DMS153 treated with DMSO at 0.1 percent for 48 hours (cell line): ENCODE measurements around the gene ACSL5.
"Not testable (repeated sequence)": the region's sequence is repeated elsewhere in the genome, so short reads cannot be mapped to it uniquely, and the experiment has no call there.

ENCODE experiments used
- DNase-seq: peaks from one replicate; lab custom pipeline; 2025; ENCODE audit not compliant: unreplicated experiment; lab: John Stamatoyannopoulos, UW

Gene ACSL5

DNA sequence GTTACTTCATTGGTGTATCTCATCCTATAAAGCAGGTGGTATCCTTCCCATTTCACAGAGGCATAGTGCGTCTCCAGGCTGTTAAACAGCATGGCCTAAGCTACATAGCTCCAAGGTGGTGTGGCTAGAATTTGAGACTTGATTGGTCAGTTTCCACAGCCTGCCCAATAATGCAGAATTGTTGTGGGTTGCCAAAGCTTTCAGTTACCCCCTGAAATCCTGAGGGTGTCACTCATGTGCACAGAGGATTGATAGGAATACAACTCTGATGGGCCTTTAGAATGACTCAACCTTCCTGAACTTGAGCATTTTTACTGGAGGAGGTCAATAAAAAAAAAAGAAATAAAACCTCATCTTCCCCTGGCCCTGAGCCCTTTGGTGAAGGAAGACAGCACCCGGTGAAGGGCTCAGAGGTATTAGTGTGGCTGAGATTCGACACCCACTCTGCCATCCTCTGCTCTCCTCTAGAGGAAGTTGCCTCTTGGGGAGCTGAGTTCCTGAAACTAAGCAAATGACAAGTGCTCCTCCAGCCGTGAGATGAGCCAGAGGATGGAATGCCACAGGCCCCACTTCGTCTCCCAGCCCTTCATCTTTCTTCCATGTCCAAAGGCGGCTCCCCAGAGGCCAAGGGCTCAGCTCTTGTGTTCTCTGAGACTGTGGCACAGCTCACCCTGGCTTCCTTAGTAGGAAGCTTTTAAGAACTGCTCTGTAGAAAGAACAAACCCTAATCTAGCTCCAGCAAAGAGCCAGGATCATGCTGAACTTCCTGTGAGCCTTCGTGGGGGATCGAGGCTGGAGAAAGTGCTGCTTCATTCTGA, 1.0 kb downstream of the ACSL5 start:
- DNase-seq, result no peak

DNA sequence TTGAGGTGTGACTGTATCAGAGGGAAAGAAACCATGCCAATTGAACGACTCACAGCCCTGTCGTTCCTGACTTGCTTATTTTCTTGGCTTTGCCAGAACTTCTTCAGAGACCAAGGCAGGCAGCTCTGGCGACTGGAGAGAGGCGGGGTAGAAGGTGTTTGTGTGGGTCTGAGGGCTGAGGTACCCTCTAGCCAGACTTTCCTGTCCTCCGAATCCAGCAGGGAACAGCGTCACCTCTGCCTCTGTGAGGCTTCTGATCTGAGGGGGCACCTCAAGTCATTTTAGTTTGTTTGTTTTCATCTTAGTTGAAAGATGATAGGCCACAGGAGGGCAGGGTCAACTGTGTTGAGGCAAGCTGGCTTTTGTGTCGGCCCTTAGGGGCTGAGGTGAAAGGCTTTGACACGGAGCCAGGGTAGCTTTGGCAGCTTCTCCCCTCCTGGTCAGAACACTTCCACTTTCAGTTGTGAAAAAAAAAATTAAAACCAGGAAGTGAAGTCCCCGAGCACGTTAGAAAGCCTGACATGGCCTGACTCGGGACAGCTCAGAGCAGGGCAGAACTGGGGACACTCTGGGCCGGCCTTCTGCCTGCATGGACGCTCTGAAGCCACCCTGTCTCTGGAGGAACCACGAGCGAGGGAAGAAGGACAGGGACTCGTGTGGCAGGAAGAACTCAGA, 1.9 kb downstream of the ACSL5 start:
- no peak for DNase-seq

DNA sequence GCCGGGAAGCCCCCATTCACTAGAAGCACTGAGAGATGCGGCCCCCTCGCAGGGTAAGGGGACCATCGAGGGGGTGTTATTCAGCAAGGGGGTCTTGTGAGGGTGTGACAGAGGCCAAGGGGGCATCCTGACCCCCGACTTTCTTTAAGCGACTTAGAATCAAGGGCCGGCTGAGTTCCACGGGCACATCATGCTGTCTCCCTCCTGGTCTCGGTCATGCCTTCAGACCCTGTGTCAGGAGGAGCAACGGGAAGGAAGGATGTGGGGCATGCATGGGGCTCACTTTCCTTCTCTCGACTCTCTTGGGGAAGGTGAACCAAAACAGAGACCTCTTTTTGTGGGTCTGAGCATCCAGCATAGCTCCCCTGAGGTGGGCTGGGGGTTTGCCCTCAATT, 2.5 kb downstream of the ACSL5 start:
- DNase-seq, result no peak

DNA sequence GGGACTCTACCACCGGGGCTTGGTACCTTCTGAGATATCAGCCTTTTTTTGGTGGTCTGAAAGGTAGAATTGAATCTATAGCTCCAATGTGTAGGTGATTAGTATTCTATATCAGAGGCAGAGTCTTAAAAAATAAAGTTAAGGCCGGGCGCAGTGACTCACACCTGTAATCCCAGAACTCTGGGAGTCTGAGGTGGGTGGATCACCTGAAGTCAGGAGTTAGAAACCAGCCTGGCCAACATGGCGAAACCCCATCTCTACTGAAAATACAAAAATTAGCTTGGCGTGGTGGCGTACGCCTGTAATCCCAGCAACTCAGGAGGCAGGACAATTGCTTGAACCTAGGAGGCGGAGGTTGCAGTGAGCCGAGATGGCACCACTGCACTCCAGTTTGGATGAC, 3.2 kb downstream of the ACSL5 start:
- not testable (repeated sequence) for DNase-seq

DNA sequence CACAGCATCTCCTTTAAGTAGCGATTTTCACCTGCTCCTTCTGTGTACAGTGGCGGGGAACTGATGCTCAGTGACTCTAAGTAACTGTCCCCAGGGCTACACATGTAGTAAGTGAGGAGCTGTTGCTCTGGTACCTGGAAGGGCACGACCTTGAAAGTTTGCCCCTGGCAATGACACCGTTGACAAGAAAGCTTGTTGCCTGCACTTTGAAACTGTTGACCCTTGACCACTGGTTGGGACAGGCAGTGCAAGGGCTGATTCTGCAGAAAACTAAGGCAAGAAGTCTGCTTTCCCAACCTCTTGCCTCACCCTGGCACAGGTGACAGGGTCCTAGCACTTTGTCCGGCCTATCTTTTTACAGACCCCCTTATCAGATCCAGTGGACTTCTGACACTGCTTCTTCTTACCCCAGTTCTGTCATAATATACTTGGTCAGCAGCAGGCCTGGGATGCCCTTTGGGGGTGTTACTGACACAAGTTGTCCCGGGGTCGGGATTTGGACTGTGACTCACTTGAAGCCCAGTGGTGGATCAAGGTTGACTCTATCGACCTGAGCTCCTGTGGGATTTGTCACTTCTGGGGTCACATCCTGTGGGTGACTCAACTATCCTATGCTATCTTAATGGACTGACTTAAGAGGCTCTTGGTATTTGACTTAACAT, 5.8 kb downstream of the ACSL5 start:
- DNase-seq, result no peak

DNA sequence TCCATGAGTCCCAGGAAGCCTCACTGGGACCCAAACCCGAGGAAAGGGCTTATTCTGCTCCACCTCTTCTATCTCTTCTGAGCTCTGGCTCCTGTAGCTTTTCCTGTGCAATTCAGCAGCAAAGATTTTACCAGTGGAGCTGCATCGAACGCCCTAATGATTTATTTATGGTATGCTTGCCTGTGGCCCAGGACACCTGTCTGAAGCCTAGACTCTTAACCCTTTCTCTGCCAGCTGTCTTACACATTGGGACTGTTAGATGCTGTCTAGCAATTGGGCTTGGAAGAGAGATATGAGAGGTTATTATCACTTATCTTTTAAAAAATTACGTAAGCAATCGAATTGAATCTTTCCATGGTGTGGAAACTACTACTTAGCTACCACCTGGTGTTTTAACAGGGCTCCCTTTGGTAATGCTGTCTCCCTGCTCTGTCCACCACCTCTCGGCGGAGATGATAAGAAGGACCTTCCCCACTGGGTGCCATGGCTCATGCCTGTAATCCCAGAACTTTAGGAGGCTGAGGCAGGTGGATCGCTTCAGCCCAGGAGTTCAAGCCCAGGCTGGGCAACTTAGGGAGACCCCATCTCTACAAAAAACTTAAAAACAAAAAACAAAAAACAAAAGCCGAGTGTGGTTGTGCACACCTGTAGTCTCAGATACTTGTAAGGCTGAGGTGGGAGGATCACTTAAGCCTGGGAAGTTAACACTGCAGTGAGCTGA, 8.8 kb downstream of the ACSL5 start:
- DNase-seq, result no peak

DNA sequence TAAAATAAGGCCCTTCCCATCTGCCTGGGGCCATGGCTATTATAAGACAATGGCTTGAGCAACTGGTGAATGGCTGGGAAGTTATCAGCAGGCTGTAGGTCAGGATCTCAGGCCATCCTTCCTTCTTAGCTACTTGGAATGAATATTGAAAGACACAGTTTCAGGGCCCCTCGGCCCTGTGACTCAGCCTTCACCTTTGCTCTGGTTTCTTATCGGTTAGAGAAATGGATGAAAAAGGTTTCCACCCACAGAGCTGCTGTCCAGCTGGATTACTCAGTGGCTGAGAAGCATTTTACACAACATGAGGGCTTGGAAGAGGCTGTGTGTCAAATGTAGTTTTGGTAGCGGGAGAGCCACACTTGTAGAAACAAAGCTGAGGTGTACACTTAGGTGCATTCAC, 9.4 kb downstream of the ACSL5 start:
- no peak for DNase-seq

DNA sequence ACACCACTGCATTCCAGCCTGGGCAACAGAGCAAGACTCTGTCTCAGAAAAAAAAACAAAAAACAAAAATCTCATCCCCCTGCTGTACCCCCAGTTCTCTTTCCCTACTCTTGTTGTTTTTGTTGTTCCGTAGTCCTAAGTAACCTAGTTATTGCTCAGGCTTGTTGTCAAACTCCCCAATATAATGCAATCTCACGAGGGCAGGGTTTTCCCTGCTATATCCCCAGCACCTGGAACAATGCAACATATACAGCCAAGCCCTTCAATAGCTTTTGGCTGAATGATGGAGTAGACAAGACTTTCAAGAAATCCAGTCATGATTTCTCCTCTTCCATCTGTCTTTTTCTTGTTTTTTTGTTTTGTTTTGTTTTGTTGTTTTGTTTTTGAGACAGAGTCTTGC, 10.2 kb downstream of the ACSL5 start:
- DNase-seq, result no peak

DNA sequence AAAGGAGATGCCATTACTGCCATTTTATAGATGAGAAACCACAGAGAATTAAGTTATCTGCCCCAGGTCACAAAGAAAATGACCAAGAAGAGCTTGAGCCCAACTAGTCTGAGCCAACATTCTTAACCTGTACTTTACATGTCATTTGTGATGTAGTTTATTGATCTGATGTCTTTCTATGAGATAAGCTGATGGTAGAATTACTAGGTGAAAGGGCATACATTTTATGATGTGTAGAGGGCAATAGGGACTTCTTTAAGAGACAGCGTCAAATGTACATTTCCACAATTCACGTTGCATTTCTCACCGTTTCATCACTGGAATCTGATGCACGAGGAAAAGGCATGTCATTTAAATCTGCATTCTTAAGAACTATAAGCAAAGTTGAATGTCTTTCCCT, 11.3 kb downstream of the ACSL5 start:
- DNase-seq, result no peak

DNA sequence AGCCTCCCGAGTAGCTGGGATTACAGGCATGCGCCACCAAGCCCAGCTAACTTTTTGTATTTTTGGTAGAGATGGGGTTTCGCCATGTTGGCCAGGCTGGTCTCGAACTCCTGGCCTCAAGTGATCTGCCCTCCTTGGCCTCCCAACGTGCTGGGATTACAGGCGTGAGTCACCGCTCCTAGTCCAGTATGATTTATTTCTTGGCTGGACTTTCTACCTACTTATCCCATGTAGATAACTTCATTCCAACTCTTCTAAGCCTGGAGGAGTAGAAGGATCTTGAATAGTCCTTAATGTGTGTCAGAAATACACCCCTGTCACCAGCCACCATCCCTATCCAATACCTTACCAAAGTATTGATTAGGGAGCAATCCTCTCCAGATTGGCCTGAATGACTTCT, 14.1 kb downstream of the ACSL5 start:
- DNase-seq, result not testable (repeated sequence)

DNA sequence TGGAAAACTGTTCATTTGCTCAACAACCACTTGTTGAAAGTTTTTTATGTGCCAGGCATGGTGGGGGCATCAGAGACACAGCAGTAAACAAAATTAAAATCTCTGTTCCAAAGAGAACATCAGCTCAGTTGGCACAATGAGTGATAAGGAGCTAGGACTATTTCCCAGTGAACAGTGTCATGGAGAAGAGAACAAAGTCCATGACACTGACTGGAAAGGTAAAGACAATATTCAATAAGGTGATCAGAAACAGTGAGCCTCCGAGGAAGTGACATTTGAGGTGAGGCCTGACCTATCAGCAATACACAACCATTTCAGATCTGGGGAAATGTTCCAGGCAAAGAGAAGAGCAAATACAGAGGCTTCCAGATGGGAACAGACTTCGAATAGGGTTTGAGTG, 14.6 kb downstream of the ACSL5 start:
- DNase-seq, result no peak

DNA sequence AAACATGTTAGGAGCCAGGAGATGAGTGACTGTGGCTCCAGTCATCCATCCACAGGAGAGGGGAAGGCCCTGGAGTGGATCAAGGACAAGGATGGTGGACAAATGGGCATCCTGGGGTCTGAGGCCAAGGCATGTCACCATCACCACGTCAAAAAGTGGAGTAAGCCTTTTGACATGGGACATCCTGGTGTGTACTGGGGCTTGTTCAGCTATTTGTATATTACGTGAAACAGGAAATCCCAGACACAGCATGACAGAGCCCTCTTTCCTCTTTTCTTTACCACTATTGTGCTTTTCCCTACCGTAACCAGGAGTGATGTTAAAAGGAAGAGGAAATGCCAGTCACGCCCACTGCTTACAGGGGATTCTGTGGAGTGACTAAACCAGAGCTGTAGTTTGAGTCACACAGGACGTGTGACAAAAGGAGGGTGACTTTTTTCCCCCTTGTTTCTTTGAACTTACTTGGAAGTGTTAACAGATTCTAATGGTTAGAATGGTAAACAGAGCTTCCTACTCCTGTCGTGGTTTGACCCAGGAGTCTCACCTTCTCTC, 15.4 kb downstream of the ACSL5 start:
- no peak for DNase-seq

DNA sequence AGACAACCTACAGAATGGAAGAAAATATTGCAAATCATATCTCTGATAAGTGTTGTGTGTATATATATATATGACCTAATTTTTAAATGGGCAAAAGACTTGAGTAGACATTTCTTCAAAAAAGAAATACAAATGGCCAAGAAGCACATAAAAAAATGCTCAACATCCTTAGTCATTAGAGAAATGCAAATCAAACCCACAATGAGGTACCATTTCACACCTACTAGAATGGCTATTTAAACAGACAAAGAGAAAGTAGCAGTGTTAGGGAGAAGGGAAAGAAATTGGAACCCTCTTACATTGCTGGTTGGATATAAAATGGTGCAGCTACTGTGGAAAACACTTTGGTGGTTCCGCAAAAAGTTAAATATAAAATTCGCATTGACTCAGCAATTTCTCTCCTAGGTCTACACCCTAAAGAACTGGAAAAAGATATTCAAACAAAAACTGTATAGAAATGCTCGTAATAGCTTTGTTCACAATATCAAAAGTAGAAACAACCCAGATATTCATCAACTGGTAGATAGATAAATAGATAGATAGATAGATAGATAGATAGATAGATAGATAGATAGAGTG, 16.3 kb downstream of the ACSL5 start:
- DNase-seq, result no peak

DNA sequence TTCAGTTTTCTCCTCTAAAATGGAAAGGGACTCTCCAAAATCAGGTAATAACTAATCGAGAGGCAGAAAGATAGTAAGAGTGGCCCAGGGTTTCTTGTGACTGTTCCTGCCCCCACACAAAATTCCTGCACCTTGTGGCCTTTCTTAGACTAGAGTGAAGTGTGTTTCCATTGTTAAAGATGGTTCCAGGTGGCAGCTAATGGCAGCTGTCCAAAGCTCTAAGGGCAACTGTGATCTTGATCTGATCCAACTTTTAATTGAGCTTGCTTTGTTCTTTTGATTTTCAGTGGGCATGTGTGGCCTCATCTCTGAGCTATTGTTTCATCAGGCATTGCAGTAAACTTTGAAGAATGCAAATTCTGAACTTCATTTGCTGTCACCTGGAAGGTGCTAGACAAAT, 19.4 kb downstream of the ACSL5 start:
- DNase-seq, result no peak

DNA sequence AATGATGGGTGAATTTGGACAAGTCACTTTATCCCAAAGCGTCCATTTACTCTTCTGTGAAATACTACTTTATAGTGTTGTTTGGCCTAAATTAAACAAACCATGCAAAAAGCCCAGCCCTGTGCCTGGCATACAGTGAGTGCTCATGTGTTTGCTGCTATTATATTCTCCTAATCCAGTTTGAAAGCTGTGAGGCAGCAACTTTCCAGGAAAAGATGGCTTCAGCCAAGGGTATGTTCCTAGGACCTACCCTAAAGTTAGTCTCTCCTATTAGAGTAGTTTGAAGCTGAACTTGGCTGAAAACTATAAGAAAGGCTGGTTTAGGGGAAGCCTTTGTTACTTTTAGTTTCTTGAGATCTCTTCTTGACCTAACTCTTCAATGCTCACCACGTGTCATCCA, 19.9 kb downstream of the ACSL5 start:
- DNase-seq, result no peak

DNA sequence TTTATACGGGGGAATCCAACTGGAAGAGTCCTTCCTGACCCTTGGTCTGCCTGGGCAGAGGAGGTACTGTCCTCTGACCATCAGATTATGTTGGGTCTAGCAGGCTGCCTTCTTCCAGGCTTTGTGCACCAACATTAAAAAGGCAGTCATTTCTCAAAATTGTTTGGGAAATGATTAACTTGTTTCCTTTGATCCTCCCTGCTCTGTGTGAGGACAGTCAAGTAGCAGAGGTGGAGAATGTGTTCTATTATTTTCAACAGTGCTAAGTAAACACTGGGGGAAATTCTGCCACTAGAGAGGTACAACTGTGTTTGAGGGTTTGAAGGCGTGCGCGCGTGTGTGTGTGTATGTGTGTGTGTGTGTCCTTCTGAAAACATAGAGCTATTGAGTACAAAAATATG, 20.6 kb downstream of the ACSL5 start:
- DNase-seq, result no peak

DNA sequence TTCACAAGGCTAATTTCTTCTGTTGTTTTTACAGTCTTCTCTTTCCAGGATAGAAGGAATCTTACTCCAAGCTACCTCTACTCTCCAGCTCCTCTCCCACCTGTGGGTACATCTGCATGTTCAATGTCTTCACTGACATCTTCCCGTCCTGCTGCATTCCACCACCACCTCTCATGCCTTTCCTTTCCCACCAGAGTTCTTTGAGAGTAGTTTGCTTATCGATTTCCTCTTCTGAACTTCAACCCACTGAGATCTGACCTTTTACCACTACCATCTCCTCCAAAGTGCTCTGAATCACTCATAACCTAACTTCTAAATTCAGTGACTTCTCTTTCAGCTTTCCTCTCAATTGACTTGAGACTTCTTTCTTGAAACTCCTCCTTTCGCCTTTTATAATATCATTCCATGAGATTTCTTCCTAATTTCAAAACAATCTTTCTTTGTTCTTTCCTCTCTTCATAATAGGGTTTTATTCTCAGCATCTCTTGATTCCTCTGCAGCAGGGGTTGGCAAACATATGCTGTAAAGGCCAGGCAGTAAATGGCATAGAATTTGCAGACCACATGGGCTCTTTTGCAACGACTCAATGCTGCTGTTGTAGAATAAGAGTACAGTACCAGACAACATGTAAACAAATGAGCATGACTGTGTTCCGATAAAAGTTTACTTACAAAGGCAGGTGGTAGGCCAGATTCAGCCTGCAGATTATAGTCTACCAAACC, 22.1 kb downstream of the ACSL5 start:
- no peak for DNase-seq

DNA sequence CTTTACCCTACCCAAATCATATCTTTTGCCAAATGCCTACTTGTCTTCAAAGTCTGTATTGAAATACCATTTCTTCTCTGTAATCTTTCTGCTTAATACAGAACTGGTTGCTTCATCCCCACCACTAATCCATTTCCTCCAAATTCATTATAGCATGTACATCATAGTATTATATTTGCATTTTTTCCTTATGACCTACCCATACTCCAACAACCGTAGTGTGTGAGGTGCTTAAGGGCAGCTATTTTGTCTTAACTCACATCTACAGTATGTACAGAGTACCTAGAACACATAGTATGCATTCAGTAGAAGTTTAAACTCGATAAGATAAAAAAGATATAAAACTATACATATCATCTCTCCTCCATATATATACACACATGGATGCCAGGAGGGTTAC, 23.7 kb downstream of the ACSL5 start:
- no peak for DNase-seq

DNA sequence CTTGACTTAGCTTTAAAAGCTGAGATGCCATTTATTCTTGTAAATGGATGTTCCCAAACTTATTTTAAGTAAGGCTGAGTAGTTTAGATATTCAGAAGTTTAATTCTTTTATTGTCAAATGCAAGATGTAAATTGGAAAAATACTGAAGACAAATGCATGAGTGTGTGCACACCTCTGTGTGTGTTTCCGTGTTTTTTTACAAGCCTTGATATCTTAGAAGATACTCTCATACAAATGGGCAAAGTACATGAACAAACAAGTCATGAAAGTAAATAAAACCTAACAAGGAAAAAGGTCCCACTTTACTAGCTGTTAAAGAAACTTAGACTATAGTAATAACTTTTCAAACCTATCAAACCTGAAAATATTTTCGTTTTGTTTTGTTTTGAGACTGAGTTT, 29.0 kb downstream of the ACSL5 start:
- no peak for DNase-seq

DNA sequence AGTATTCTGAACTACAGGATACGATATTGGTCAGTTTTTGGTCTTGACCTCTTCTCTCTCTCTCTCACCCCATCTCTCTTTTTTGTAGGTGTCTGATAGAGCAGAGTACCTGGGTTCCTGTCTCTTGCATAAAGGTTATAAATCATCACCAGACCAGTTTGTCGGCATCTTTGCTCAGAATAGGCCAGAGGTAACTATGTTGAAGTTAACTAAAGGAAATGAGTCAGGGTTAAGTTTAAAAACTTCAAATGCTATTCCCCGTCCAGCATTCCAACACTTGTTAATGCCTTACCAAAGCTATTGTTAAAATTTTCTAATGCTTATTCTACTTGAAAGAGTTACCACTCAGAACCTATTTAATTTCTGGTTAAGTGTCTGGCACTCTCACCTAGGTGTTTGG, 30.7 kb downstream of the ACSL5 start:
- no peak for DNase-seq
